GM21717 (cell line): ENCODE results near the gene PYY.

Experiments used
- ATAC-seq: cut with Tn5 transposase; IDR thresholded peaks from one replicate; pipeline ENCODE4 v1.9.1; 2021; ENCODE audit warnings: mild to moderate bottlenecking, moderate library complexity; ENCODE audit not compliant: unreplicated experiment

Gene PYY

DNA sequence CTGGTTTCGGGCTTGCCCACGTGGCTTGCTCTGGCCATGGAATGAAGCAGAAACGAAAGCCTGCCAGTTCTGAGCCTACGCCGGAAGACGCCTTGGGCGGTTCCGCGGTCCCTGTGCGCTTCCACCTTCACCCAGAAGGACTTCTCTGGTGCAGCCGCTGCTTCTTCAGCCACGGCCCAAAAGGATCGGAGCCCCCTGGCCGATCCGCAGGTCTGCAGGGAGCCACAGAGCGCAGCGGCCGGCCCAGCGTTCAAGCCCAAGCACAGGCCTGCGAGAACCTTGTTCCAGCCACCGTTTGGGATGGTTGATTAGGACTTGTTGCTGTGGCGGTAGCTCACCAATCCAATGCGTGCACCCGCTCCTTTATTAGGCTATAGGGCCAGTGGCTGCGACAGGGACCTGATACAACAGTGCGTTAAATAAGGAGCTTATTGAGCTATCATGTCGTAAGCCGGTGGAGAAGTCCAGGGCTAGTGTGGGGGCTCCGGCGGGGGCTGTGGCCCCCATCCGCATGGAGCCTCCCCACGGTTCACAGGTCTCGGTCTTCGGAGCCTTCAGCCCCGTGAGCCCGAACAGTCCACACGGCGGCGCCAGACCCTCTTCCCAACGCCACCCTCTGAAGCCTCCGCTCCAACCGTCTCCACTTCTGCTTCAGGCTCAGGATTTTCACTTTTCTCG is 36.3 kb downstream of the PYY start:
- no peak for ATAC-seq

DNA sequence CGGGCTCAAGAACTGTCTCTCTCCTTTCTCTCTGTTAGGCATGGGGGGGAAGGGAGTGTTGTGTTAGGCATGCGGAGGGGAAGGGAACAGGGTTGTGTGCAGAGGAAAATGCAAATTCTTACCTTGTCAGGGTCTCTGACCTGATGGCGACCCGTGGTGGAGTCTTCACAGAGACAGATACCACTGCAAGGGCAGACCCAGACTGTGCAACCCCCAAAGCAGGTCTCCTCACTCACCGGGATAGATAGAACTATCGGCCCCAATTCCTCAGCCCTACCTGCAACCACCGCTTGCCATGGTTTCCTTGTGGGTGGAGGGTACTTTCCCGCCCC is 36.8 kb downstream of the PYY start:
- no peak for ATAC-seq

DNA sequence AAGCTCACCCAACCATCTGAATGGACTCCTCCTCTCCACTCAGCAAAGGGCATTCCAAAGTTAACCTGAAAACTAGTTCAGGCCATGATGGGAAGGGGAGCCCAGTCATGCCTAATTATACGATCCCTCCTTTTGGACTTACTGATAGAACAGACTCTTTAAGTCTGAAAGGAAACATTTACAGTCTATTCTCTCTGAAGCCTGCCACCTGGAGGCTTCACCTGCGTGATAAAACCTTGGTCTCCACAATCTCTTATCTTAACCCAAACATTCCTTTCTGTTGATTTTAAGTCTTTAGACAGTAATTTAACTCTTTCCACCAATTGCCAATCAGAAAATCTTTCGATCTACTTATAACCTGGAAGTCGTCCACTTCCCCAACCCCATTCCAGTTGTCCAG is 37.4 kb downstream of the PYY start:
- ATAC-seq, result no peak

DNA sequence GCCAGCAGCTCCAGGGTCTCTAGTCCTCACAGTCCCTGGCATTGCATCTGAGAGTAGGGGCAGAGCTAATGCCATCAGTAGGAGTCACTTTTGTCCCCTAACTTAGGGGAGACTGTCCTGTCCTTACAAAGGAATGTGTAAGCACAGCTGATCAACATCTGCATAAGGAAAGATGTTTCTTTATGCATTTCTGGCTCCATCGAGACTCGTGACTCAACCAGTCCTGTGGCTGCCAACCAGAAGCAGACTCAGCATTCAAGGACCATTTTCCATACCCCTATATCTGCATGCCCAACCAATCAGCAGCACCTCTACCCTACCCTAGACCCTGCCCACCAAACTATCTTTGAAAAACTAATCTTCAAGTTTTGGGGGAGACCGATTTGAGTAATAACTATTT is 38.2 kb downstream of the PYY start:
- ATAC-seq, result no peak

DNA sequence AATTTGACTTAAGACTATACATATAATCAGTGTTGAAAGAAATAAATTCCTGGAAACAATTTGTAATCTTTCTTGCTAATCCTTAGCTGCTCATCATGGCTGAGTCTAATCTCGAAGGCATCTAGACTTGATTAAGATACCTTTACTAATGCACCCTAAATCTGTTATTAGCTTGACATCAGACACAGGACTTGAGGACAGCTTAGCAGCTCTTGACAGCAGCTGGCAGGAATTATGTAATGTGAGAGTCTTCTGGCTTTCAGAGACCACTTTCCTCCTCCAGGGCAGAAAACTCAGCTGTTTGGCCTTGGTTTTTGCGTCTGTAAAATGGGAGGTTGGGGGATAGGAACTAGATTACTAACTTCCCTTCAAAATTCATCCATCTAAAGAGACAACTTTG is 39.3 kb downstream of the PYY start:
- ATAC-seq, result no peak

DNA sequence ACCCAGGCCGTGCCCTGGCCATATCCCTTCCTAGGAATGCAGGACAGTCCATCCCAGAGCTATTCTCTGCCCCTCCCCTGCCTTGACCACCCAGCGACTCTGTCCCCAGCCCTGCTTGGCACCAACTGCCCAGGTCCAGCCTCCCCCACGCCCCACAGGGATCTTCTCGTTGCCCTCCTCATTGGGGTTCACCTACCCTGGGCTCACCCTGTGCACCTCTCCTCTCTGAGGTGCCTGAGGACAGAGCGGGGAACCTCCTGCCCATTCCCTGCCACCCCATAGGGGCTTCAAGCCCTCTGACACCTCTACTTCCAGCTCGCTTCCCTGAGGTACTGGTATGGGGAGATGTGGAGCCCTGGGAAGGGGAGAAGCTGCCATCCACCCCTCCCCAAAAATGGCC is 40.2 kb downstream of the PYY start:
- no peak for ATAC-seq

DNA sequence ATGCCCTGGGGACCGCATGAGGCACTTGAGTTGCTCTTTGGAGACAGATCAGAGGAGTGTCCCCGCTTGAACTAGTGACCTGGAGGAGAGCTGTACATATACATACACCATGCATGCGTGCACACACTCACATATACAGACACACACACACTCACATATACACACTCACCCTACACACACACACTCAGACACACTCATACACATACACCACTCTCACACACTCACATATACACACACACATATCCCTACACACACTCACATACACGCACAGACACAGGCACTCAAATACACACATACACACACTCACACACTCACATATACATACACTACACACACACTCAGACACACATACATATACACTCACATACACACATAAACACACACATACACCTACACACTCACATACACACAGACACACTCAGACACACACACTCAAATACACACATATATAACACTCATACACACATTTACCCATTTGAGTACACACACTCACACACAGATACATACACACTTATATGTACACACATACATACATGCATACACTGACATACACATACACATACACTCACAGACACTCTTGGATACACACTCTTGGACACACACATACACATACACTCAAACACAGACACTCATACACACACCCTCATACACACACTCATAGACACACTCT is 41.0 kb downstream of the PYY start:
- ATAC-seq, result no peak

DNA sequence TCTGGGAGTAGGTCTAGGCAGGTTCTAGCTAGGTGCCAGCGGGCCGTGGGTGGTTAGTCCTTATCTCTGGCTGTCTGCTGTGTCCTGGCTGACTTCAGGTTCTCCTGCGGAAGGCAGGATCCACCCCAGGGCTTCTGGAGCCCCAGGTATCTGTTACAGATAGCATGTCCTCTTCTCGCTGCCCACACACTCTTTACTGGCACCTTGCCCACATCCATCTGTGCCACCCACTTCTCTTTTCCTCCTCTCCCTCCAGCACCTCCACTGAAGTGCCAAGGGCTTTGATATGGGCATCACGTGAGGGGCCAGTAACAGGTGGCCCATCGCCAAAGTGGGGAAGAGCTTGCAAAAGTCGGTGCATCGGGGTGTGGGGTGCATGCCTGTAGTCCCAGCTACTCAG is 41.8 kb downstream of the PYY start:
- ATAC-seq, result no peak

DNA sequence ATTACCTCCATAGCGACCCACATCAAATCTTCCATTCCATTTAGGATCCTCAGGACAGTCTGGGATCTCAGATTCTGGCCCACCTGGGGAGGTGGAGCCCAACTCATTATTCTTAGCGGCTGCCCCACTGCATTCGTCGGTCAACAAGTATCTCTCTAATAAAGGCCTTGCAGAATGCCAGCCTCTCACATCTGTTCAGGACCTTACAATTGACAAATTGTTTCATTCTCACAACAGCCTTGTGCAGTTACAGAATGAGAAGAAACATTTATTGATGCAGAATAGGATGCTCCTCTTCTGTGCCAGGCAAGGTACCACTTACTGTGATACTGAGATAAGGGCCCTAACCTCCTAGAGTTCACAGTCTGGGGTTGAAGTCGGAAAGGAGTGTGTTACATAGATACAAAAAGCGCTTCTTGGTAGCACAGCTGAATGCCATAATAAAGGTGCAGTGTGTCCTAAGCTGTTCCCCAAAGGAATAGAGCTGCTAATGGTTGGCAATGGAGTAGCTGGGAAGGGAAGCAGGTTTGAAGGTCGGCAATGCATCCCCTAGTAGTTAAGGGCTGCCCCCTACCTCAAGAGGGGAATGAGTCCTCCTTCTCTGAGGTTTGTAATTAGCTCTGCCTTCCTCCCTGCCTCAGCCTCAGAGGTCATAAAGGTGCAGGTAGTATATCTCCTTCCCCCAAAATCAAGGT is 44.1 kb downstream of the PYY start:
- ATAC-seq, result no peak

DNA sequence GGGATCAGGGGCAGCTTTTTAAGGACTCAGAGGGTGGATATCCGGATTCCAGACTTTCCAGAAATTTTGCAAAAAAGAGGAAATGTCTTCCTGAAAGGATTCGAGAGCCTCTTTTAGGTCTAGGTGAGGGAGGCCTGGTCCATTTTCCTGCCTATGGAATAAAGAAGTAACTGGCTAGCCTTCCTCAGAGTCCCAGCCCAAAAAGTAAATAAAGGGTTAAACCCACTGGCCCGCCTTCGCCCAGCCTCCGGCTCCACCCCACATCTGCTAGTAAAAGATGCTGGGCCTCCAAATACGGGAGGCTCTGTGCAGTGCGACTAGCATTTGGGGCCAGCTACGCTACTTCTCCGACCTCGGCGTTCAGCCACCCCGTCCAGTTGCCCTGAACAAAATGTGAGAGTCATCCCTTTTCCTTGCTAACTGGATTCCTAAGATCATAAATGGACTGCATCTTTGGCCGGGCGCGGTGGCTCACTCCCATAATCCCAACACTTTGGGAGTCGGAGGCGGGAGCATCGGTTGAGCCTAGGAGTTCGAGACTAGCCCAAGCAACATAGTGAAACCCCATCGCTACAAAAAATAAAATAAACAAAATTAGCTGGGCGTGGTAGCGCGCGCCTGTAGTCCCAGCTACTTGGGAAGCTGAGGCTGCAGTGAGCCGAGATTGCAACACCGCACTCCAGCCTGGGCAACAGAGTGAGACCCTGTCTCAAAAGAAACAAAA is 45.6 kb downstream of the PYY start:
- ATAC-seq, result no peak

DNA sequence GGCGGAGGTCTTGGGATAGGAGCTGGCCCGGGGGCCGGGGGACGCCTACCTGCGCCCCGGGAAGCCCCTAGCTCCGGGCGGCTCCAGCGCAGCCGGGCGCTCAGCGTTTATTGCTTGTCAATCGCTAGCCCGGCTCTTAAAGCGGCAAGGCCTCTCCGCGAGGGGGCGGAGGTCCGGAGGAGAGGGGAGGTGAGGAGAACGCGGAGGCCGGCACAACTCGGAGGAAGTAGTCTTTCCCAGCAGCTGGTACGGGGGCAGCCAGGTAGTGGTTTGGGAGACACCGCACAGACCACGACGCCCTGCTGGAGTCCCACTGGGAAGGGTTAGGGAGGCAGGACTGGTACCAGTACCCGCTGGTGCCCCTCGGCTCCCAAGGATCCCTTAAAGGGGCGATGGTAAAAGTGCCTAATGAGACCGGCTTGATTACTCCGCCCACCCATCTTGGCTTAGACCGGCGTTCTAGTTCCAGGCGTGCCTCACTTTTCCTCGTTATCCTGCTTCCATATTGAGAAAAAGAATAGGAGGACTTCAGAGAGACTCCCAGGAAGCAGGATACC is 46.2 kb downstream of the PYY start, which contains the start of gene MPP2:
Gene MPP2 (minus strand): TSS at position 112 of the 557 bp plus-strand sequence. CDS start 3,076 bp downstream, outside the sequence.
- ATAC-seq, result no peak

DNA sequence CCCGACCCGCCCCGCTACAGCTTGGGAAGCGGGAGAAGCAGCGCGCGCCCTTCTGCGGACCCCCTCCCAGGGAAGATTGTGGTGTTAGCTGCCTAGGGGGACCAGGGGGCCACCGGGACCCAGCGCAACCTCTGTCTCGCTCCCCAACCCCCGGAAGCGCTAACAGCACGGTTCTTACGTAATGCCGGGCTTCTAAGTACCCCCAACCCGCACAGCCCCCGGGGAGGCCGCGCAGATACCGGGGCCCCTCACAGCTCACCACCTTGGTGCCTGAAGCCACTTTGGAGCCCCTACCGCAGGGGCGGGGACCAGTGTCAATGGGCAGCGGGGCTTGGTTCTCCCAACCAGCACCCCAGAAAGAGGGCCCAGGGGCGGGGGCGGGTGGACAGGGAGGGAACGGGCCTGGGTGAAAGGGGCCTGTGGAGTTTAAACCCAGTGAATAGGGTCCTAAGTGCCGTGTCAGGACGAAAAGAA is 46.8 kb downstream of the PYY start:
- no peak for ATAC-seq

DNA sequence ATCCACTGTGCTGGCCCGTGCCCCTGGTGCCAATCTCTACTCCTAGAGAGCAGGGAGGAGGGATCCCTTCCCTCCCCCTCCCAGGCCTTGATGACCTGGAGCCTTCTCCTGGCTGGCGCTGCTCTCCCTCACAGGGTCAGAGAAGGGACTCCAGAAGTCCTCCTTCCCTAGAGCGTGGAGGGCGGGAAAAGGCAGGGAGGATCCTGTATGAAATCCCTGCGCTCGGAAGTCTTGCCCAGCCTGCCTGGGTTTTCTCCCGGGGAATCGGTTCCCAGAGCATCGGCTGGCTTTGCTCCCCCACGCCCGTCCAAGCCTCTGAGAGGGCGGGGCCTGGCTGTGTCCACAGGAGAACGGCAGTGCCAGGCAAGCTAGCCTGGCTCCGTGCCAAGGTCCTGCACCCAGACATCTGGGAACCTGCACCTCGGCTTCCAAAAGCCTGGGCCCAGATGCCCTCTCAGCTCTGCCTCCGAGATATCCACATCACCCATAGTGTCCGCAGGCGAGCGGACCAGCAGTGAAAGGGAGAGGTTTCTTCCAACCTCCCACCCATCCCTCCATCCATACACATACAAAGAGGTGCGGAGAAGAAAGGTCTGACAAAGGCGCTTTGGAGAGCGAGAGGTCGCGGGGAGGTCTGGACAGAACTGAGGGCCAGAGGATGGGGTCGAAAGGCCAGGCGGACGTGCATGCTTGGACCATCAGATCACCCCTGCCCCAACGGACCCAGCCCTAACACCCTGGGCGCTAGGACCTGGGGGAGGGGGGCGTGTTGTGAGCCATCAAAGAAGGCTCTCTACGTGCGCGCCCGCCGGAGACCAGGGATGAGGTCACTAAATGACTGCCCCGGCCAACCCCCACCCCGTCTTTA is 47.5 kb downstream of the PYY start:
- no peak for ATAC-seq

DNA sequence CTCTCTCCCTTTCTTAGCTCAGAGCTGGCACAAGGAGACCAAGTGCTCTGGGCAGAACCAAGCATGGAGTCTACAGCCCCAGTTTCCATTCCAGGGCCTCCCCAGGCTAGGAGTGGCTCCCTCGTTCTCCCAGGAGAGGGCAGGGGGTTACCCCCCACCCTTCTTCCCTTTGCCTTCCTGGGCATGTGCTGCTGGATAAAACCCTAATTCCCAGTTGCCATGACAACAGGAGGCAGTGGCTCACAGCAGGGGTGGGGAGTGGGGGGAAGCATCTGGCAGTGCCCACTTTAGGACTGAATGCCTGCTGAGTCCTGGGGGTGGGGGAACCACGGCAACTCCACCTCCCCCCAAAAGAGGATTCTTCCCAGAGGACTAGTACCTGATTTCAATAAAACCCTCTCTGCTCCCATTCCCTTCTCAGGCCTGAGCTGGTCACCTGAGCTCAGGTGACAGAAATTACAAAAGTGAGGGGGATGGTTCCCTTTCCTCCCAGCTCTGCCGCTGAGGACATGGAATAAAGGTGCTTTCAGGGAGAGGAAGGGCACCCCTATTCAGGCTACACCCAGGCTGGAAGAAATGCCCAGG is 48.2 kb downstream of the PYY start:
- no peak for ATAC-seq
